Frontal cortex (tissue), 4 donors: ENCODE results near the gene SMIM32. TPM values are rescaled to one million over a fixed set of nuclear protein-coding genes. Genes with fewer than 3 reads are reported as not detected.

Experiments
- DNase-seq, 2 donors: peaks; one replicate each; pipeline ENCODE4 v3.0.0; 2012; ENCODE audit warnings: low spot score in 2 of 2
- FAIRE-seq: peaks from 2 replicates; lab custom pipeline; 2012; peaks lifted over from hg19 to GRCh38; lab: Jason Lieb, UNC
- total RNA-seq: library from RNA; depleted of rRNA; stranded (reverse); fragments of >200 nt; gene quantifications from one replicate; pipeline ENCODE4 v1.2.3, GENCODE V29; 2014
- donor health status: control.
- donor health status: control.
- donor health status: control.

SMIM32 gene
- total RNA-seq, 1 donor from 2014 or later = 2.4 TPM

DNA sequence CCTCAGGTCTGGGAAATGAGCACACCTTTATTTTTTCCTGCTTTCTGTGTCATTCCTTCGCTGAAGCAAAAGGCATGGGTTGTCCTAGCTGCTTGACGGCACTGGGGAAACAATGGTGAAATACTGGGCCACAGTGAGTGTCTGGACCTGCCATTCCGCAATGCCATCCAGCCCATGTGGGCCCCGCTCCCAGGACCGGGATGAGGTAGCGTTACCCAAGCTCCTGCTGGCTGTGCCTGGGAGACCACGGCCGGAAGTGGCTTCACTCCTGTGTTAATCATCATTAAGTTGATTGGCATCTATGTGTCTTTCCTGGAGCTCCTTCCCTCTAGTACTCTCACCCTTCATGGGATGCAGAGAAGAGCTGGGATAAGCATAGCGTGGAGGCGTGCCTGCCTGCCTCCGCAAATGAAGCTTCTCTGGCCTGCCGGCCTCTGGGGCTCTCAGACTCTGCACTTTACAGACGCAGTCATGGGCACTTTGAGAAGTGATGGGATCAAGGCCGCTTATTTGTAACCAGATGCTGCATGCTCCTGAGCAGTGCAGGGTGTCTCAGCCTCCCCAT, 16.5 kb upstream of the SMIM32 start:
- DNase-seq (no peak), FAIRE-seq (no peak)

DNA sequence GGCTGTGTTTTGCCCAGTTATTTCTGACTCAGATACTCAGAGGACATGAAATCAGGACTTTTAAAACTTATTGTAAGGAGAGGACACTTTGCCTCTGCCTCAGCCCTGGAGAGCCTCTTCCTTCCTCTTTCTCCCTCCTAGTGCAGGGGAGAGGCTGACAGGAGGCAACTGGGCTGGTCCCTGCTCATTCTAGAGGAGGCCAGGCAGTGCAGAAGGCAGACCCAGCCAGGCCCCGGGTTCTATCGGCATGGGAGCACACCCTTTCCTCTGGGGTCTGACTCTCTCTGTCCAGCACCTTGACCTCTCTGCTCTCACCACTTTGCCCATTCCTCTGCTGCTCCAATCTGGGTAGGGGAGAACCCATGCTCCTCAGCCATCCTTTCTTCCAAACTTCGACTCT, 16.0 kb upstream of the SMIM32 start:
- no peak for DNase-seq
- FAIRE-seq = no peak

- DNase-seq = no peak
- no peak for FAIRE-seq
Measured at GRCh38 chr5:136207631-136208030, 14.7 kb upstream of the SMIM32 start.

DNA sequence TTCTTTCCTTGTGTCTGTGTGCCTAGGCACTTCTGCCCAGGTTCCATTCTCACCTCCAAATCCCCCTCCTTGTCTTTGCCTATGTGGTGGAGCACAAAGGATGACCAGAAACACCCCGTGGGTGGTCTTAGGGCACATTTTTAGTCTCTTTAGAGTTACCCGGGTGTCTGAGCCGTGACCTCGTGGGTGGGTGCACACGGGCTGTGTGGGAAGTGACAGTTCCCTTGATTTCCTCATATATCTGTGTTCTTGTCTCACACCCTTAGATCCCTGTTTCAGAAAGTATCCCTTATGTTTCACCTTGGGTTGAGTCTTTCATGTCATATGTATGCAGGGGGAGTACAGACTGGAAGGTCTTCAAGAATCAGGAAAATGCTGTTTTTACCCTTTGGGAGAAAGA, 13.4 kb upstream of the SMIM32 start:
- FAIRE-seq = no peak
- no peak for DNase-seq

DNA sequence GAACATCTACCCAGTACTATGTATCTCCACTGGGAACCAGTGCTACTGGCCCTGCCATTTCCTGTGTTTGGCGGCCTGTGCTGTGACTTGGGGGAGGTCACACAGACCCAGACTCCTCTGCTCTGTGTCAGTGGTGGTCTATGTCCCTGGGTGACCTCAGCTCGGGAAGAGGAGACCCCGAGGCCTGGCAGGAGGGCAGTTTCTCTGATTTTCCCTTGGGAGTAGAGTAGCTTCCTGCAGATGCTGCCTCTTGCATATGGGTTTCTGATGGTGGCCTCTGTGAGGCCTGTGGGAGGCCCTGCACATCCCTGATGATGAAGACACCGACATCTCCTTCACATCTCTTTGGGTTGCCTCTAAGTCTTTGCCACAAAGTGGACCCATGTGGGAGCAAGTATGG, 13.0 kb upstream of the SMIM32 start:
- no peak for DNase-seq
- FAIRE-seq = no peak

DNA sequence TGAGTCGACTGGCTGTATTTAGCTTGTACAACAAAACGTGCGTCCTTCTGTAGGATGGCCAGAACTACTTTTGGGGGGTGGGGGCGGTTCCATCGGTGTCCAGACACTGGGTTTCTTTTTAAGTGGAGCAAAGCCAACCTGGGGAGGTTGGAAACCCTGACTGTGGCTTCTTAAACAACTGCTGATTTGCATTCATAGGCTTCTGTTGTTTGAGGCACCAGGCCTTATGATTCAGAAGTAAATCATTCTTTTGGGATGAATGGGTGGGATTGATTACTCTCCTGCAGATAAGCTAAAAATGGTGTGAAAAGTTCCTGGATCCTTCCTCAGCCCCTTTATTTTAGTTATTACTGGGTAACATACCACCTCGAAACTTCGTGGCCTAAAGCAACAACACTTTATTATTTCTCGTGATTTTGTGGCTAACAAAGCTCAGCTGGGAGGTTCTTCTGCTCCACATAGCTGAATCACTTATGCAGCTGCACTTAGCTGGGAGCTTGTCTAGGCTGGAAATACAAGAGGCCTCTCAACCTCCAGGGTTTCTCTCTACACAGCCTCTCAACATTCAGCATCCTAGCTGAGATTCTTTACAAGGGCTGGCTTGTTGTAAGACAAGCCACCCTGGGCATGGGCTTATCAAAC, 12.2 kb upstream of the SMIM32 start:
- no peak for FAIRE-seq
- no peak for DNase-seq

GRCh38 chr5:136203303-136203922, 10.5 kb upstream of the SMIM32 start:
- FAIRE-seq (no peak), DNase-seq (no peak)

- no peak for DNase-seq
Measured at GRCh38 chr5:136202469-136203205, 9.7 kb upstream of the SMIM32 start.

DNA sequence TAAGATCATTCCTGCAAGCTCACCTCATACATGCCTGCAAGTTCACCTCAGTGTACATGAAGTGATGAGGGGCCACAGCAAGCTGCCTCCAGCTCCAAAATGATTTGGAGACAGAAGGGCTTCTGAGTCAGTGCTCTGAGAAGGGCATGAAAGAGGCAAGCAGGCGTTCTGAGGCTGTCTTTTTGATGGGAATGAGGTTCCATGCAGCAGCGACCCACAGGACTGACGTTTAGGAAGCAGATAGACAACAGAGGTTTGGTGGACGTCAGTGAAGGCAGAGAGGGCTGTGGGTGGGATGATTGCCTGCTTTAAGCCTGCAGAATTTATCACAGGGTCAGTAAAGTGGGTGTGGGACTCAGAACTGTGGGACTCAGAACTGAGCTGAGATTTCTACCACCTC, 8.9 kb upstream of the SMIM32 start:
- FAIRE-seq (no peak), DNase-seq (no peak)

More at GRCh38 chr5:136202469-136203205, 9.7 kb upstream of the SMIM32 start:
- FAIRE-seq = no peak

GRCh38 chr5:136200761-136201160, 7.8 kb upstream of the SMIM32 start:
- DNase-seq (no peak), FAIRE-seq (no peak)

DNA sequence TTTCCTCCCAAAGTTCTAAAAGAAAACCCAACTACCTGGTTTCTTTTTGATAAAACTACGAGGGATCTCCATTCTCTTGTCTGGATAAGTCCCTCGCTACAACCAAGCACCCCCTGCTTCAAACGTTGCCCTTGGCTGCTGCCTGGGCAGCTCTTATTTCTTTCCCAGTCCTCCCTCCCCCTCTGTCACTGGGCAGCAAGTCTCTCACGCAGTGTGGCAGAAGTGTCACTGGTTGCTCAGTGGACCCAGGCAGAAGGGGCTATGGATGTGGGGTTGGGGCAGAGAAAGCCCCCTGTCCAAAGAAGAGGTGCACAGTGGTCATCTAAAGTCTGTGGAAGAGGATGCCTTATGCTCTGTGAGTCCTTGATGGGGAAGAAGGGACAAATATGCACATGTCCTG, 7.2 kb upstream of the SMIM32 start:
- DNase-seq = no peak
- FAIRE-seq = no peak

DNA sequence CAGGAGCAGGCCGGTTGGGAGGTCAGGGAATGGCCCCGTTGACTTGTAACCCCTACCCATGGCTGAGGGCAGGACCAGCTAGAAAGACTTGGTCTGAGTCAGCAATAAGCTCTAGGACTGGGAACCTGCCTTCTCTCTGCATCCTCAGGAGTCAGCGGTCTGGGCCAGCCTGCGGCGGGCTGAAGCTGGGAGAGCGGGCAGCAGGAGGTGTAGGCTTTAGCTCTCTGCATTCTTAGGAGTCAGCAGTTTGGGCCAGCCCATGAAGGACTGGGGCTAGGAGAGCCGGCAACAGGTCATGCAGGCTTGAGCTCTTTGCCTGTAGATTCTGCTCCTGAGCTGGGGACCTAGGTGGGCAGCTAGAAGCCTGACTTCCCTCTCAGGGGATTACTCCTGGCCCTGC, 6.4 kb upstream of the SMIM32 start:
- FAIRE-seq = no peak
- DNase-seq = no peak

DNA sequence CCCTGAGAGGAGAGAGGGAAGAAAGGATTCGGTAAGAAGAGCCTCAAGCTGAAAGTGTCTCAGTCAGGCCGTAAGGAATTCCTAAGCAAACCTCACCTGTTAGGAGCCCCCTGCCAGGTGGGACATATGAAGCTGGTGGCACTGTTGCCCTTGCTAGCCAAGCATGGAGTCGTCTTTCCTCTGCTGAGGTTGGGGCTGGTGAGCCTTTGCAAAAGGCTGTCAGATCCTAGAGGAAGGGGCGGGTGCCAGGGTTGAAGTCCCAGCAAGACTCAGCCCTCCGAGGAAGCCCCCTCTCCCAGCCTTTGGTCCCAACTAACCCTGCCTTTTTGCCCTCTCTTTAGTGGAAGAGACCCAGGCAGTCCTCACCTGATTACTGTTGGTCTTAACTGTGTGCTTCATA, 5.5 kb upstream of the SMIM32 start:
- DNase-seq = no peak
- FAIRE-seq = no peak

DNA sequence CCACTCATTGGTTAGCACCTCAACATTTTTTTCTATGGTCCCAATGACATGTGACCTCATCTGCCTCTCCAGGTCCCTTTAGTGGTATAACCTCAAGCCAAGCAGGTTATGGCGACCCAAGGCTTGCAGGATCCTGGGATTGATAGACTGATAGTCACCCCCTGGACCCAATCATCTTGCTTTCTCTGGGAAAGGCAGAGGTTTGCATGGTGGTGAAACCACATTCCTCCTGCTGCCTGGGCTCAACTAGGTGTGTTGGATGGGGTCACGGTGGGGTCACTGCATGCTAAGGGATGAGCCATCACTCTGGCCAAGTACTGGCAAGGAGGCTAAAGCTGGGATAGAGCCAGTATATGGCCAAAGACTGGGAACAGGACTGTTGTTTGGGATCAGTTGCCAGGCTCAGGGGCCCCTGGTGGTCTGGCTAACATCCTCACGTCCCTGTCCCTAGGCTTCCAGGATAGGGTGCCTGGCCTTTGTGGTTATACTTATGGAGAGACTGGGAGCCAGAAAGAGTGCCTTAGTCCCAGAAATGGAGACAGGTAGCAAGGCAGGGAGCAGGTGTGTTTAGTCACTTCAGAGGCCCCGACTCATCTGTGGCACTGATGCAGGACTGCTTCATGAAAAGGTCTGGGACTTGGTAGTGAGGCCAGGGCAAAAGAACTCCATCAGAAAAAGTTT, 4.6 kb upstream of the SMIM32 start:
- FAIRE-seq = no peak

GRCh38 chr5:136195971-136196820, 3.2 kb upstream of the SMIM32 start:
- no peak for FAIRE-seq
- DNase-seq = no peak

More for the DNA sequence above, 4.6 kb upstream of the SMIM32 start:
- no peak for DNase-seq

- DNase-seq = no peak
- no peak for FAIRE-seq
Measured at GRCh38 chr5:136194576-136194975, 1.6 kb upstream of the SMIM32 start.

DNA sequence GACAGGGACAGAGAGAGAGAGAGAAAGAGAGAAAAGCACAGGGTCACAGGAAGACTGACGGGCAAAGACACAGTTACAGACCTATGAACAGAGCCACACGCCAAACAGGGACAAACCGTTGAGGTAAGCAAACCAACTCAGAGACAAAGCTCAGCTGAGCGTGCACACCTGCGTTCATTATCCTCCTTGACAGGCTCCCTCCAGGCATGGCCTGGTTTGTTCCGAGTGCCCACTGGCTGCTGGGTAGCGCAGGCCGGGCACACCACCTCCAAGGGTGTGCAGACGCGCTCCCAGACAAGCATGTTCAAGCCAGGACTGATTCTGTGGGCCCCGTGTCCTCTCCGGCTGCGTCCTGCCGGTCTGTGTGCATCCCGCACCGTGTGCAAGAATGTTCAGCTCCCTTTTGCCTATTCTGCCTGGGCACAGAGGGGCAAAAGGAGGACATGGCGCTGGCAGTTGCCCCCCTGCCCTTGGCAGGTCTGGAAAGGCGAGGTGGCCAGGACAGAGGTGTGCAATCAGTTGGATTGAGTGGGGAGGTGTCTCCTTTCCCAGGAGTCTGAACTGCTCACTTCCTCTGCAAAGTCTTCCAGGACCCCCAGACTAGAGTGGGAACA, 467 bp upstream of the SMIM32 start:
- no peak for DNase-seq
- no peak for FAIRE-seq

DNA sequence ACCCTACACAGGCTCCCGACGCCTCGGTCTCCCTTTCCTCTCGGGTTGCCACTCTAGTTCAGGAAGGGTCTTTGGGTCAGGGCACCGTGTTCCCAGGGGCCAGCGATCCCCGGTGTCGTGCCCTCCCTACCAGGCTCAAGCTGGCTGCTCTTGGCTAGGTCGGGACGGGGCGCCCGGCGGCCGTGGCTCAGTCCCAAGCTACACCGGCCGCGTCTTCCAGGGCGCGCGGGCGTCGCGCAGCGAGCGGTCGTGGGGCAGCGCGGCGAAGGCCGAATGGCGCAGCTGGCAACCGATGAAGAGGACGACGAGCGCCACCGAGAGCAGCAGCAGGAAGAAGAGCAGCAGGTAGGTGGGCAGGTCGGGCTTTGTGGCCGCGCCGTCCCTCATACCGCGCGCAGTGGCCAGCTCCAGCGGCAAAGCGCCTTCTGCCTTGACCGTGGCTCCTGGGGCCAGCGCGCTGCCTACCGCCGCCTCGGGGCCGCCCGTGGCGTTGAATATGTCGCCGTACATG, 892 bp downstream of the SMIM32 start:
- no peak for DNase-seq

More for the DNA sequence above, 892 bp downstream of the SMIM32 start:
- FAIRE-seq = no peak
